Measurements from ENCODE around the gene ABCB11. TPM values are rescaled to one million over a fixed set of nuclear protein-coding genes. Genes with fewer than 3 reads are reported as not detected.

The ABCB11 gene
- total and polyA plus RNA-seq, 5 experiments from 2014 or later = 0.08 TPM; not detected in 4

- POLR2A ChIA-PET = no interaction called here
- no peak for DNase-seq
- Mint-ChIP-seq H3K27ac (no peak overlapping the region), H3K27me3 (peaks cover 0 to 3% (median 0%) of the 10 kb centered on the region in 5 donors), H3K36me3 (no peaks in the 10 kb centered on the region), H3K4me3 (no peak overlapping the region), H3K9me3 (no peaks in the 10 kb centered on the region), H3K4me1 (no peaks in the 10 kb centered on the region)
- ATAC-seq = no peak
Observed at GRCh38 chr2:168998609-168999211, 32.4 kb downstream of the ABCB11 start.

- H3K4me1 Mint-ChIP-seq = no peaks in the 10 kb centered on the region
- no peak overlapping the region for H3K4me3 Mint-ChIP-seq
- H3K27me3 Mint-ChIP-seq = peaks cover 0 to 3% (median 0%) of the 10 kb centered on the region in 5 donors
- H3K36me3 Mint-ChIP-seq = no peaks in the 10 kb centered on the region
- no peak for ATAC-seq
- POLR2A ChIA-PET = no interaction called here
- H3K27ac Mint-ChIP-seq = no peak overlapping the region
- H3K9me3 Mint-ChIP-seq = no peaks in the 10 kb centered on the region
- DNase-seq = no peak
Observed at GRCh38 chr2:168997794-168998193, 33.3 kb downstream of the ABCB11 start.

- Mint-ChIP-seq H3K9me3 (no peaks in the 10 kb centered on the region), H3K36me3 (no peaks in the 10 kb centered on the region), H3K27me3 (peaks cover 0 to 2% (median 0%) of the 10 kb centered on the region in 5 donors), H3K27ac (no peak overlapping the region), H3K4me1 (peaks cover 0 to 1% (median 0%) of the 10 kb centered on the region in 4 donors), H3K4me3 (no peak overlapping the region)
- DNase-seq (no peak), ATAC-seq (no peak)
- POLR2A ChIA-PET = no interaction called here
Observed at GRCh38 chr2:168997118-168997521, 34.0 kb downstream of the ABCB11 start.

GRCh38 chr2:168995744-168996143 lies 35.4 kb downstream of the ABCB11 start:
- POLR2A ChIA-PET = no interaction called here
- no peaks in the 10 kb centered on the region for H3K36me3 Mint-ChIP-seq
- H3K4me3 Mint-ChIP-seq = no peak overlapping the region
- no peak for DNase-seq
- peaks cover 0 to 2% (median 0%) of the 10 kb centered on the region in 5 donors for H3K27me3 Mint-ChIP-seq
- H3K9me3 Mint-ChIP-seq = no peaks in the 10 kb centered on the region
- no peak for ATAC-seq
- H3K4me1 Mint-ChIP-seq = peaks cover 0 to 1% (median 0%) of the 10 kb centered on the region in 4 donors
- H3K27ac Mint-ChIP-seq = no peak overlapping the region

- no peak for DNase-seq
- H3K36me3 Mint-ChIP-seq = no peaks in the 10 kb centered on the region
- POLR2A ChIA-PET = no interaction called here
- no peaks in the 10 kb centered on the region for H3K27me3 Mint-ChIP-seq
- H3K4me3 Mint-ChIP-seq = no peak overlapping the region
- H3K4me1 Mint-ChIP-seq = peaks cover 0 to 1% (median 0%) of the 10 kb centered on the region in 4 donors
- no peak overlapping the region for H3K27ac Mint-ChIP-seq
- H3K9me3 Mint-ChIP-seq = no peaks in the 10 kb centered on the region
- ATAC-seq = no peak
Observed at GRCh38 chr2:168993538-168993937, 37.6 kb downstream of the ABCB11 start.

- Mint-ChIP-seq H3K27ac (no peak overlapping the region), H3K27me3 (no peaks in the 10 kb centered on the region), H3K4me3 (no peak overlapping the region), H3K36me3 (no peaks in the 10 kb centered on the region), H3K9me3 (no peaks in the 10 kb centered on the region), H3K4me1 (peaks cover 0 to 1% (median 0%) of the 10 kb centered on the region in 4 donors)
- DNase-seq (no peak), ATAC-seq (no peak)
- POLR2A ChIA-PET = no interaction called here
Observed at GRCh38 chr2:168992591-168993349, 38.4 kb downstream of the ABCB11 start.

GRCh38 chr2:168992026-168992425 lies 39.1 kb downstream of the ABCB11 start:
- ATAC-seq (no peak), DNase-seq (no peak)
- POLR2A ChIA-PET = no interaction called here
- H3K27me3 Mint-ChIP-seq = no peaks in the 10 kb centered on the region
- peaks cover 0 to 1% (median 0%) of the 10 kb centered on the region in 4 donors for H3K4me1 Mint-ChIP-seq
- H3K9me3 Mint-ChIP-seq = no peaks in the 10 kb centered on the region
- H3K4me3 Mint-ChIP-seq = no peak overlapping the region
- no peak overlapping the region for H3K27ac Mint-ChIP-seq
- no peaks in the 10 kb centered on the region for H3K36me3 Mint-ChIP-seq

- Mint-ChIP-seq H3K4me3 (no peak overlapping the region), H3K27ac (no peak overlapping the region), H3K9me3 (no peaks in the 10 kb centered on the region), H3K4me1 (peaks cover 0 to 1% (median 0%) of the 10 kb centered on the region in 4 donors), H3K36me3 (no peaks in the 10 kb centered on the region), H3K27me3 (no peaks in the 10 kb centered on the region)
- ATAC-seq (no peak), DNase-seq (no peak)
- POLR2A ChIA-PET = no interaction called here
Observed at GRCh38 chr2:168988755-168989154, 42.4 kb downstream of the ABCB11 start.

GRCh38 chr2:168986398-168986943 lies 44.7 kb downstream of the ABCB11 start:
- no peak overlapping the region for H3K27ac Mint-ChIP-seq
- no peaks in the 10 kb centered on the region for H3K27me3 Mint-ChIP-seq
- DNase-seq (no peak), ATAC-seq (no peak)
- H3K9me3 Mint-ChIP-seq = no peaks in the 10 kb centered on the region
- POLR2A ChIA-PET = no interaction called here
- H3K4me1 Mint-ChIP-seq = no peaks in the 10 kb centered on the region
- H3K4me3 Mint-ChIP-seq = no peak overlapping the region
- no peaks in the 10 kb centered on the region for H3K36me3 Mint-ChIP-seq

- no peak for ATAC-seq
- Mint-ChIP-seq H3K27ac (no peak overlapping the region), H3K9me3 (peaks cover 0 to 4% (median 0%) of the 10 kb centered on the region in 9 donors), H3K27me3 (no peaks in the 10 kb centered on the region), H3K4me3 (no peak overlapping the region), H3K4me1 (peaks cover 0 to 2% (median under 1%) of the 10 kb centered on the region in 4 donors), H3K36me3 (no peaks in the 10 kb centered on the region)
- DNase-seq = no peak
- POLR2A ChIA-PET = no interaction called here
Observed at GRCh38 chr2:168981651-168982050, 49.5 kb downstream of the ABCB11 start.

- POLR2A ChIA-PET = no interaction called here
- H3K9me3 Mint-ChIP-seq = peaks cover 0 to 4% (median 0%) of the 10 kb centered on the region in 9 donors
- no peak overlapping the region for H3K4me3 Mint-ChIP-seq
- H3K27ac Mint-ChIP-seq = peak overlapping the region in 1 of 10 donors; percentile 59
- H3K27me3 Mint-ChIP-seq = no peaks in the 10 kb centered on the region
- DNase-seq (no peak), ATAC-seq (no peak)
- no peaks in the 10 kb centered on the region for H3K36me3 Mint-ChIP-seq
- peaks cover 0 to 2% (median under 1%) of the 10 kb centered on the region in 4 donors for H3K4me1 Mint-ChIP-seq
Observed at GRCh38 chr2:168978461-168978861, 52.7 kb downstream of the ABCB11 start.

- Mint-ChIP-seq H3K9me3 (peaks cover 0 to 4% (median 0%) of the 10 kb centered on the region in 9 donors), H3K4me3 (no peak overlapping the region), H3K36me3 (no peaks in the 10 kb centered on the region), H3K27me3 (no peaks in the 10 kb centered on the region), H3K27ac (no peak overlapping the region), H3K4me1 (peaks cover 0 to 2% (median under 1%) of the 10 kb centered on the region in 4 donors)
- DNase-seq (peak in 1 of 10 donors; percentile 13), ATAC-seq (no peak)
- POLR2A ChIA-PET = no interaction called here
Observed at GRCh38 chr2:168977608-168978007, 53.5 kb downstream of the ABCB11 start.

- Mint-ChIP-seq H3K27ac (no peak overlapping the region), H3K4me1 (peaks cover 0 to 3% (median under 1%) of the 10 kb centered on the region in 4 donors), H3K27me3 (no peaks in the 10 kb centered on the region), H3K9me3 (peaks cover 0 to 4% (median 0%) of the 10 kb centered on the region in 9 donors), H3K36me3 (no peaks in the 10 kb centered on the region), H3K4me3 (no peak overlapping the region)
- ATAC-seq (no peak), DNase-seq (peak in 1 of 10 donors; percentile 20)
- POLR2A ChIA-PET = interaction anchor here (0.6 kb wide), 1 partner anchor 172 kb away, joined by 3 read pairs; no protein-coding TSS in a partner anchor
Observed at GRCh38 chr2:168976034-168976654, 55.0 kb downstream of the ABCB11 start.
